Suppressor macrophage treated with lipopolysaccharide for 4 hours (primary cell): ENCODE data around the gene SERPINB8.
"Not testable (repeated sequence)": the region's sequence is repeated elsewhere in the genome, so short reads cannot be mapped to it uniquely, and the experiment has no call there.

Experiments used
- DNase-seq: peaks from one replicate; pipeline ENCODE4 v3.0.0-alpha.2; 2020

The SERPINB8 gene

GRCh38 chr18:63969942-63970808, at the start of gene SERPINB8:
Gene SERPINB8 (plus strand): TSS chr18:63970081. CDS start chr18:63978309, 8,228 bp downstream.
- DNase-seq, result peak; percentile 93

- peak; percentile 29 for DNase-seq
Observed at GRCh38 chr18:63922049-63922448, 47.8 kb upstream of the SERPINB8 start.

GRCh38 chr18:63924551-63924950, 45.3 kb upstream of the SERPINB8 start:
- DNase-seq, result no peak

- no peak for DNase-seq
Observed at GRCh38 chr18:63928331-63928730, 41.5 kb upstream of the SERPINB8 start.

GRCh38 chr18:63929369-63929768, 40.5 kb upstream of the SERPINB8 start:
- not testable (repeated sequence) for DNase-seq

GRCh38 chr18:63930773-63931354, 39.0 kb upstream of the SERPINB8 start:
- DNase-seq, result no peak

- DNase-seq, result peak; percentile 92
Observed at GRCh38 chr18:63936156-63936931, 33.5 kb upstream of the SERPINB8 start.

GRCh38 chr18:63936932-63937393, 32.9 kb upstream of the SERPINB8 start:
- DNase-seq, result no peak

GRCh38 chr18:63940008-63940407, 29.9 kb upstream of the SERPINB8 start:
- DNase-seq, result no peak

- not testable (repeated sequence) for DNase-seq
Observed at GRCh38 chr18:63940543-63941050, 29.3 kb upstream of the SERPINB8 start.

- no peak for DNase-seq
Observed at GRCh38 chr18:63947051-63947790, 22.7 kb upstream of the SERPINB8 start.

GRCh38 chr18:63949068-63949737, 20.7 kb upstream of the SERPINB8 start, which contains the start of gene HMSD:
Gene HMSD (plus strand): TSS chr18:63949301. CDS start chr18:63953456, 4,155 bp downstream.
- DNase-seq, result peak; percentile 72

GRCh38 chr18:63951302-63951705, 18.6 kb upstream of the SERPINB8 start:
- DNase-seq, result no peak

- DNase-seq, result peak; percentile 28
Observed at GRCh38 chr18:63953811-63954210, 16.1 kb upstream of the SERPINB8 start.

- DNase-seq, result no peak
Observed at GRCh38 chr18:63956755-63957154, 13.1 kb upstream of the SERPINB8 start.

GRCh38 chr18:63960891-63961290, 9.0 kb upstream of the SERPINB8 start:
- DNase-seq, result no peak

GRCh38 chr18:63961435-63961980, 8.4 kb upstream of the SERPINB8 start:
- peak; percentile 31 for DNase-seq

- no peak for DNase-seq
Observed at GRCh38 chr18:63962137-63962536, 7.7 kb upstream of the SERPINB8 start.

GRCh38 chr18:63963615-63964256, 6.1 kb upstream of the SERPINB8 start:
- peak; percentile 79 for DNase-seq

- no peak for DNase-seq
Observed at GRCh38 chr18:63964908-63965307, 5.0 kb upstream of the SERPINB8 start.
